RKO (cell line): ENCODE data around the gene HPCA.

Experiments
- DNase-seq: peaks from one replicate; pipeline ENCODE4 v3.0.0-alpha.2; 2016; ENCODE audit warnings: low spot score

The HPCA gene

DNA sequence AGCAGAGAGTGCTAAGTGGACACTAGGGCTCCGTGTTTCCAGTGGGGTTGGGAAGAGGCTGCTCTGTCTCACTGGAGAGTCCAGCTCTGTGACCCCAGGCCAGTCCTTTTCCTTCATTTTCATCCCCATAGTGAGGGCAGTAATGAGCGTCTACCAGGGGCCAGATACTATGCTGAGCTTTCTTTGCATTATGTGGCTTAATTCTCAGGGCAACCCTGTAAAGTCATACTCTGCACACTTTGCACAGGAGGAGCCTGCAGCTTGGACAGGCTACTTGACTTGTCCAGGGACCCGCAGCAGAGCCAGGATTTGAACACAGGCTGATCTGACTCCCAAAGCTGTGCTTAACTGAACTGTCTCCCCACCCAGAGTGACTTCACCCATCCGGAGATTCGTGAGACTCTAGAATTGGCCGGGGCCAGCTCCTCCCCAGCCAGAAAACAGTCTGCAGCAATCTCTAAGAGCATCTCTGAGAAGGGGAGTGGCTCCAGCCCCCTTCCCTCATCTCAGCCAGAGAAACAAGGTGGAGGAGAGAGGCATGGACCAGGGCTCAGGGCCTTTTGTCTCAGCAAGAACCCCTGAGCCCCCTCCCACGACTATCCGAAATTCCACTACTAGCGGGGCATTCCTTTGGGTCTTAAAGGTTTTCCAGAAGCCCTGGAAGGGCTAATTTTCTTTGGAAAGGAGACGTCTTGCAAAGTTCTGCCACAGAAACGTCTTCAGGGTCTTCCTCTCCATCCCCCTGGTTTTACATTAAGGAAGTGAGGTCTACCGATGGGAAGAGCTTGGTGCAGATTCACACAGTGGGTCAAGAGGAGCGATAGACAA is 14.7 kb upstream of the HPCA start:
- DNase-seq = no peak

DNA sequence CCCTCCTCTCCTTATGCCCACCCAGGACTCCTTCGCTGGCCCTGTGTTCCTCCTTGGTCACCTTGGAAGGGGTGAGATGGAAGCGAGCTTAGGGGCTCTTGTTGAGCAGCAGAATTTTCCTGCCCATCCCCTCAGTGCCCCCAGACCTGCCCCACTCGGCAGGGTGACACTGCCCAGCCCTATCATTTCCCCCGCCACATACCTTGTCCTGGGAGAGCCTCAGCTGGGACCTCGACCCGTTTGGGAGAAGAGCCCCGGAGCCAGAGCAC is 14.2 kb upstream of the HPCA start:
- DNase-seq = no peak

DNA sequence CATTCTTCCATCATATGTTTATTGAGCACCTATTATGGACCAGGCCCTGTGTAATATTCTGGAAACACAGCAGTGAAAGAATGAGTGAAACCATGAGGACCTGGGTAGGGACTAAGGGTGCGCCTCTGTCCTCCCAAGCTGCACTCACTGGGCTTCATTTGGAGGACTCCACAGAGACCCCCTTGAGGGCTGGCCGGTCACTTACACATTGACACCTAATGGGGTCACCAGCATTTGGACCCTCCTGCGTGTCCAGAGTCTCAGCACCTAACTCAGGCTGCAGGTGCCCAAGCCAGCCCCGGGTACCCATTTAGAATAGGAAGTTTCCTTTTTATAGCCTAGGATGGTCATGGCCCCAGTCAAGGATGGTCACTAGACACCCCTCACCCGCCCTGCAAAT is 12.8 kb upstream of the HPCA start:
- no peak for DNase-seq

DNA sequence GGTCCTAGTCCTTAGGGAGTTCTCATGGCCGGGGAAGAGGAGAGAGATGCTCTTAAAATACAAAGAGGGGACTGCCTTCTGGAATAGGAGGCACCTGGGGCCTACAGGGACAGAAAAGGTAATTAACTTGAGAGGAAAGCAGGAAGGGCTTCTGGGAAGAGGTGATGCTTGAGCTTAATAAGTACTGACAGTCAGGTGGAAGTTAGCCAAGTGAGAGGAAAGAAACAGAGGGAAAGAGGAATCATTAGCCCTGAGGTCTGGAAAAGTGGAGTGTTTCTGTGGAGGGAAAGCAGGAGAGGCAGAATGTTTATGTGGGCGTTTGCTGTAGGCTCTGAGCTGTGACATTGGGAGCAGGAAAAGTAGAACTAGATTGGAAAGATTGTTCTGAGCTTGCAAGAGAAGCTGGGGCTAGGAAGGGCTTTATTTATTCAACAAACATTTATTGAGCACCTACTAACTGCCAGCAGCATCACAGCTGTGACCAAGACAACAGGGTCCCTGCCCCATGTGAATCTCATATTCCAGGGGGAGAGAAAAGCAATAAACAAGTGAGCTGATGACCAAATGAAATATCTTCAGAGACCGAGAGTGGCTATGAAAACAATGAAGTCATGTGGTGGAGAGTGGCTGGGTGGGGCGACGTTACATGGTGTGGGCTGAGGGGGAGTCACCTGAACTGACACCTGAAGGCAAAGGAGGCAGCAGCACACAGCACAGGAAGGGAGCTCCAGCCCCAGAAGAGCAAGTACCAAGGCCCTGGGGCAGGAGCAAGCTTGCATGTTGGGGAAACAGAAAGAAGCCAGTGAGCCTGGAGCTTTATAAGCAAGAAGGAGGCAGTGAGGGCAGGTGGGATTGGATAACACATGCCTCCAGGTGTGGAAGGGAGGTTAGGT is 11.2 kb upstream of the HPCA start:
- DNase-seq = no peak

DNA sequence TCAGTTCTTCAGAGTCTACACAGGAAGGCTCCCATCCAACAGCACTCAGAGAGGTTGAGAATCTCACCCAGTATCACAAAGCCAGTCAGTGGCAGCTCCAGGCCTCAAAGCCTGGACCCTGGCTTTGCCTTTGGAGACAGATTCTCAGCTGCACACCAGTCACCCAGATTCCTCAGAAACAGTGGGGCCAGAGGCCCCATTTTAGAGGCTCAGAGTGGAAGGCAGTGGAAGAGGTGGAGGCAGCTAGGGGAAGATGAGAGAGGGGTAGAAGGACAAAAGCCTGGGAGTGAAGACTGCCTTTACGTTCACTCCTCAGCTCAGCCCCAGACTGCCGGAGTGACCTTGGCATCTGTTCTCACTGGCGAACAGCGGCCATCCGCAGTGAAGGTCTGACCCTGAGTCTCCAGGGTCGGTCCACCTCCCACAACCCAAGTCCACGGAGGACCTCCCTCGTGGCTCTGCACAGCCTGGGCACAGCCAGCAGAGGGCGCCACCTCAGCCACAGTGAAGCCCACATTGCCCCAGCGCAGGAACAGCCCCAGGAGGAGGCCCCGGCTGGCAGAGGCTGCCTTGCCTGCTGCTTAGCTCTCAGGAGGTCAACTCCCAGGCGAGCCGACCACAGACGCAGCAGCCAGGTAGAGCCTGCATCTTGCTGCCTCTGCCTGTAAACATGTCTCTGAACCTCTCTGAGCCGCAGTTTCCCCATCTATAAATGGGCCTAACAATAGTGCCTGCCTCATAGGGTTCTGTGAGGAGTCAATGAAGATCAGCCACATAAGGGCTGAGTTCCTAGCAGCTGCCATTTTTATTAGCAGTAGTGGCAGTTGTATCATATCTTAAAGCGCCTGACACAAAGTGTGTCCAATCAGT is 9.7 kb upstream of the HPCA start:
- no peak for DNase-seq

DNA sequence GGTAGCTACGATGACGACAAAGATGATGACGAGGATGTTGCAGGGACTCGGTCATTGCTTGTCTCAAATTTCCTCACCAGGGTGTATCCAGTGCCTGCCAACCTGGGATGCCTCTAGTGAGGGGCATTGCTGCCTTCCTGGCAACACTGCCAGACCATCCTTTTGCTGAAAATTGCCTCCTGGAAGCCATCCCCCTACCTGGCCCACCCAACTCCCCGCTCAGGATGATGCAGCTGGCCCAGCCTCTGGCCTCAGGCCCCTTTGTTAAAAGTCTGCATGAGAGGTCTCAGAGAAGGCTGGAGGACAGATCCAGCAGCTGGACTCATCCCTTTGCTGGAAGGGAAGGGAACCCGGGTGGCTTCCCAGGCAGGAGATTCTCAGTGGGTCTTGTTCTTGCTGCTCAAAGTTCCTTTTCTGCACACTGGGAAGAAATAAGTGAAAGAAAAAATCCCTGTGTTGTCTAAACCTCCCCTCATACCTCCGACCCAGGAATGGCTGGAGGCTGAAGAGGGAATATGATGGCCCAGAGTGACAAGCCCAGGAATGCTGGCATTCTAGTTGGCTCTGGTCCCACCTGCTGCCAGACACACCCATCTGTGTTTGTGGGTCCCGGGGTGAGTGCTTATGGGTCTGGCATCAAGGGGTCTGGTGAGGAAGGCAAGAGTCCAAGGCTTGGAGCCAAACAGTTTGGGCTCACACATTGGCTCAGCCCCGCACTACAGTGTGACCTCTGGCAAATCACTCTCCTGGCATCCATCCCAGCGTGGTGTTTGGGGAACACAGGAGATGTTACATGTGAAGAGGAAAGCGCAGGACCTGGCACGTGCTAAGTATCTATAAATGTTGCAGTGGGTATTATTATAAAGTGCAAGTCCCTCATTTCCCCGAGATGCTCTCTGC is 8.8 kb upstream of the HPCA start:
- DNase-seq = no peak

DNA sequence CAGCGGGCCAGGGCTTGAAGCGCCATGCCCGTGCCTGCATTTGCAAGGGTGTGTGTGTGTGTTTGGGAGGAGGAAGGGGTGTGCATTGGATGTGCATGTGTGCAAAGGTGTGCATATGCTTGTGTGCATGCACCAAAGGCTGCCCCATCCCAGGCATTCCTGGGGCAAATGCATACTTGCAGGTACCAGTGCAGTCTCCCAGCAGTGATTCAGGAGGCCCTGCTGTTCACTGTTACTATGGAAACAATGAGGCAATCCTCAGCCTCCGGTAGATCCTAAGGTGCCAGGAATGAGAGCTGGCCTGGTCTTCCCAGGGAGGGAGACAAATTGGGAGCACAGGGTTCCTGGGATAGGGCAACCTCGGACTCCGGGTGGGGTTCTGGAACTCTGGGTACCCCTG is 8.1 kb upstream of the HPCA start:
- peak; percentile 26 for DNase-seq

DNA sequence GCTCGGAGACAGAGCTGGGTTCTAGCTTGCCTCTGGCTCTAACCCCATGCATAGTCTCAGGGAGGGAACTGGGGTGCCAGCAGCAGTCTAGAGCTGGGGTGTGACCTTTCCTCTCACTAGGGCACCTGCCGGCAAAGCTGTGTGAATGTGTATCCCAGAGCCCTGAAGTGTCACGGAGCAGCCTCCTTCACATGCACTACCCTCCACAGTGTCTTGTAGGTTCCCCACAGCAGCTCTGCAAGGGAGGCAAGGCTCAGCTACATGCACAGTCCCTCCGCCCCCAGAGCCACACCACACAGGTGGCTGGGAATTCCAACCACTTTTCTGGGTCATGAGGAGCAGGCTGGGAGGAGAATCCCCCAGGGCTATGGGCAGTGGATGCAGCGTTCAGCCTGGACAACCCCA is 7.7 kb upstream of the HPCA start:
- DNase-seq = no peak

DNA sequence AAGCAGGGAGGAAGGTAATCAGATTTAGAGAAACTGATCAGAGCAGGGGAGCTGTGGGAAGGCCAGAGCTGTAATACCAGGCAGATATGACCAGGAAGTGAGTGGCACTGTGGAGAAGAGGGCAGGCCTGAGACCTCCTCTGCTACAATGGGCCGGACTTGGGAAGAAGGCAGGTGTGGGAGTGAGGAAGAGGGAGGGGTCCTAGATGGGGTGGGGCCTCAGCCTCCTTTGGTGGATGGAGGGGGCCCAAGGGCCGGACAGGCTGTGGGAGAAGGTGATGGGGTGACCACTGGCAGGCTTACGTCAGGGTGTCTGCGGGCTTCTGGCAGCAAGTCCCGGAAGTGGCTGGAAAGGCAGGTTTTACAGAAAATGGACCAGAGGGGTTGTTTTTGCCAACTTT is 5.0 kb upstream of the HPCA start:
- DNase-seq = no peak

DNA sequence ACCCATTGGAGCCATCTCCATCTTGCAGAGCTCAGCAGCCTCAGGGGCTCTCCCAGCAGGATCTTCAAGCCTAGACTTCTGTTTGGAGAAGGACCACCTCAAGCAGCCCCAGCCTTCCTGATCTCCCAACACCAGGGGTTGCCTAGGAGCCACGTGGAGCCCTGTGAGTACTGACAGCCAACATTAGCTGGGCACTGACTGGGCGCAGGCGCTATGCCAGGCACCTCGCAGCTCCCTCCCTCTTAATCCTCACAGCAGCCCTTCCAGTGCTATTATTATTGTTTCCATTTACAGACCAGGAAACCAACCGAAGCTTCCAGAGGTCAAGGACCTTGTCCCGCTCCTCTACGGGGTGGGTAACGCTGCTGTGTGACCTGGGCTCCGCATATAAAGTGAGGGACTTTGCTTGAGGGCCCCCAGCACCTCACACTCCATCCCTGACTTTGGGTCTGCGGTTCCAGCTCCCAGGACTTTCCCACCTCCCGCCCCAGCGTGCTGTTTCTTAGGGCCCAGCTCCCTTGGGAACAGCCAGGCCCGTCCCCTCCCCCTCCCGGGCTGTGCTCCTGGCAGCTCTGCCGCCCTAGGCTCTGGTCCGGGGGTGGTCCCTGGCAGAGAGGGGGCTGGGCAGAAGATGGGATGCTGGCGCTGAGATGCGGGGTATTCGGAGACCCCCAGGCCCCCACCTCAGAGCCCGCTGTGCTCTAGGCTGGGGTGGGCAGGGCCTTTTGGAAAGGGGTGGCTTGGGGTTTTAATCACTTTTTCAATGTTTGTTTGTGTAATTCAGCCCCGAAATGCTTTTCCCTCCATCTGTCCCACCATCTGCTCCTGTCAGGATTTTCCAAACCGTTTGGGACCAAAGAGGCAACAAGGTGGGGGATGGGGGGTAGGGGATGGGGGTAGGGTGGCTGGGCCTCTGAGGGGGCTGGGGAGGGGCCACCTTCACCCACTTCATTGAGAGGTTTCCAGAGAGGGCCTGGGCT is 4.1 kb upstream of the HPCA start:
- DNase-seq = no peak

DNA sequence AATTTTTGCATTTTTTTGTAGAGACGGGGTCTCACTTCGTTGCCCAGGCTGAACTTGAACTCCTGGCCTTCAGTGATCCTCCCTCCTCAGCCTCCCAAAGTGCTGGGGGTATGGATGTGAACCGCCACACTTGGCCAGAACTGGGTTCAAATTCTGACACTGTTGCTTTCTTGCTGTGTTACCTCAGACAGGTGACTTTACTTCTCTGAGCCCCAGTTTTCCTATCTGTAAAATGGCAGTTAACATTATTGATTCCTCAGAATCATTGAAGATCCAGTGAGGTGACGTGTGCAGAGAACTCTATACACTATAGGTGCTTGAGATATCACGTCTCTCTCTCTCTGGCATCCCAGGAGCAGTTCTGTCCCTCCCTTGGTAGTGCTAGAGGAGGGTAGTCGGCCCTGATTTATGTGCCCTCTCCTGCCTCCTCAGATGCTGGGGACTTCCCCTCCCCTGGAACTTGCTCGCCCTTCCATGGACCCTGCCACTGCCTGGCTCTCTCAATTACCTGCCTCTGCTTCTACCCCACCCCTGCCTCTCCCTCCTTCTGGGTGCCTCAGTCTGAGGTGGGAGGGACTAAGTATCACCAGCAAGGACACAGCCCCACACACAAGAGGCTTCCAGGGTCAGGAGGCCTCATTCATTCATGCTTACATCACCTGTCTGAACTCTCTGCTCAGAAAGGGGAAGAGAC is 2.8 kb upstream of the HPCA start:
- DNase-seq = no peak

DNA sequence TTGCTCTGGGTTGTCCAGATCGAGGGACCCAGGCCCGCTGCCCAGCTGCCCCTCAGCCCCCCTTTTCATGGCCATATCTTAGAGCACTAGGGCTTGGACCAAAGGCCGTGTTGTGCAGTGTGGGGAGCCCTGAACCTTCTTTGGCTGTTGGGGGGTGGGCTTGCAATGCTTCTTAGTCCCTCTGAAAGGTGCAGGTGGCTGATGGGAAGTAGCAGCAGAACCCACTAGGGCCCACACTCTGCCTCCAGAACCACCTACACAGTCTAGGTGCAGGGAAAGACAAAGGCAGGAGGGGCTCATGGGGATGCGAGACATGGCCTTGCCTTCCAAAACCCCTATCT is 2.3 kb upstream of the HPCA start:
- DNase-seq = no peak

DNA sequence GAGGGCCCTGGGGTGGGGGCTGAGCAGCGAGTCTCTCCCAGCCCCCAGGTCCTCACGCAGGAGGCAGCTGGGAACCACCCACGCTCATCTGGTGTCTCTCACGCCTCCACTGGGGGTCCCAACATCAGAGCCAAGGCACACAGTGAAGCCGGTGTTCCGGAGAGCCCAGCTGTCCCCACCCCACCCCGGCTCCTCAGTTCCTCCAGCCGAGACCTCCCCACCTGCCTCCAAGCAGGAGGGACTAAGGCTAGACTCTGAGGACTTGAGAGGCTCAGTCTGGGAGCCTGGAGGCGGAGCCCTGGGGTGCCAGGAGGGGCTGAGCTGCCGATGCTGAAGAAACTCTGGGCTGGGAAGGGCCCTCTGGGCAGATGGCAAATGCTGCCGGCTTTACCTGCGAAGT is 1.6 kb upstream of the HPCA start:
- DNase-seq = no peak

DNA sequence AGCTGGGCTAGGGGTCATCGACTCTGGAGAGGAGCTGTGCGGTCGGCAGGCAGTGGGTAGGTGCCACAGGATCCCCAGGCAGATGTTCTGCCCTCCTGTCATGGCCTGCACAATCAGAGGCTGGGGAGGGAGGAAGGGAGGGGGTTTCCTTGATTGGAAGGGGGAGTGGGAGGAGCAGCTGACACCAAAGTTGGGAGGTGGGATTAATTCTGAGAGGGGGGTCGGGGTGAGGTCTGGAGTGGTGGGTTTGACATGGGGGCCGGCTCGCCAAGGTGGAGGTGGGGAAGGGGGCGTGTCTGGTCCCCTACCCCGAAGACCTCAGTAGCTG is 651 bp upstream of the HPCA start:
- no peak for DNase-seq

DNA sequence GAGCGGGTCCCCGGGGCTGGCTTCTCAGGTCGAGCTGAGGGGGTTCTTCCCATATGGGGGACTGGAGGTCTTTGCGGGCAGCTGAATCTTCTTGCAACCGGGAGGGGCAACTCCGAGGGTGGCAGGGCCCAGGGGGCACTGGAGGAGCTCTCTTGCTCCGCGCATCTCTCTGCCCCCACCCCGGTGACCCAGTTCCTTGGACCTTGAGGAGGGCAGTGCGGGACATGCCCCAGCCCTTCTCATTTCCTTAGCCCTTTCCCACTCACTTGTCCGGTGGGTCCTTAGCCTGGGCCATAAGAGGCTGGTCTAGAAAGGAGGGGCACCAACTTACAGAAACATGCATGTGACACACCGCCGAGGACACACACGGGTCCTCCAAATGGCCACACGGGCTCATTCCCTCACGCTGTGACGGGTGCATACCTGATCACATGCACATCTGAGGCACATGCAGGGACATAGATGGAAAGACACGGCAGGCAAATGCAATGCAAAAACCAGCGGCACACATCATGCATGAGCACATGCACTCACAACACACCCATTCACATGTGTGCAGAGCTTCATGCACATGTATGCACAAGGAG is 630 bp downstream of the HPCA start:
- no peak for DNase-seq

DNA sequence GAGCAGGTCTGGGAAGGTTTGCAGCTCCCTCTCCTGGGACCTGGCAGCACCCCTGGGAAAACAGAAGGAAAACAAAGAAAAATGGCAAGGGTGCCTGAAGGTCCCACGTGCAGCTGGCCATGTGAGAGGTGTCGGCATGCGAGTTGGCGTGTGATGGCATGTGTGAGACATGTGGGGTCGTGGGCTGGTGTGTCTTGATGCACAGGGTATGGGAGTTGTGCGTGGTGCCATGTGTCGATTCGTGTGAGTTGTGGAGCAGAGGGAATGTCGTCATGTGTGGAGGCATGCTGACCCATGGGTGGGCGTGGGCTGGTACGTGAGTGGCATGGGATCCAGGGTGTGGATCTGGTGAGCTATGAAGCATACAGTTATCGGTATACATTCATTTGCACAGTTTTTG is 1.3 kb downstream of the HPCA start:
- no peak for DNase-seq

DNA sequence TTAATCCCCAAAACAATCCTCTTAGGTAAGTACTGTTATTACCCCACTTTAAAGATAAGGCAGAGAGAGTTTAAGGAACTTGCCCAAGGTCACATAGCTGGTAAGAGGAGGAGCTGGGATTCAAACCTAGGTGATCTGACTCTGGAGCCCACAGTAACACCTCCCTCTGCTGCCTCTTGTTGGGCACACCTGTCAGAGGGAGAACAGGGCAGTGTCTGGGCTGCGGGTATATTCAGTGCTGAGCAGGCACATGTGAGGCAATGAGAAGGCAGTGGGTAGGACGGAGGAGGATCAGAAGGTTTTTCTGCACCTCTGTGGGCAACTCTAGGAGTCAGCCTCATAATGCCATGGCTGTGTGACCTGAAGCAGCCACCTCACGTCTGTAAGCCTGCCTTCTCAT is 1.8 kb downstream of the HPCA start:
- no peak for DNase-seq

DNA sequence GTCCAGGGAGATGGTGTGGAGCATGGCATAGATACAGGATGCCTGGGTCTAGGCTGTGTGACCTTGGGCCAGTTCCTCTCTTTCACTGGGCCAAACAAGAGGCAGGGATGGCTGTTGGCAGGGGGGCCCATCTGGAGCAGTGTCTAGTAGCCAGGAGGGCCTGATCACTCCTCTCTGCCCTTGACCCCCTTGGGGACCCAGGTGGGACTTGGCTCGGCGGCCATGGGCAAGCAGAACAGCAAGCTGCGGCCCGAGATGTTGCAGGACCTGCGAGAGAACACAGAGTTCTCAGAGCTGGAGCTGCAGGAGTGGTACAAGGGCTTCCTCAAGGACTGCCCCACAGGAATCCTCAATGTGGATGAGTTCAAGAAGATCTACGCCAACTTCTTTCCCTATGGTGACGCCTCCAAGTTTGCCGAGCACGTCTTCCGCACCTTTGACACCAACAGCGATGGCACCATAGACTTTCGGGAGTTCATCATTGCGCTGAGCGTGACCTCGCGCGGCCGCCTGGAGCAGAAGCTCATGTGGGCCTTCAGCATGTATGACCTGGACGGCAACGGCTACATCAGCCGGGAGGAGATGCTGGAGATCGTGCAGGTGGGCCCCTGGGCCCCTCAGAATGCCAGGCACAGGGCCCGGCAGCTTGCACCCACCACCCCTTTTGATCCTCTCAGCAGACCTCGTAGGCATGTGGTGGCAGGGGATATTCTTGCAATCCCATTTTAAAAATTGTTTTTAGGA is 2.6 kb downstream of the HPCA start:
- no peak for DNase-seq

DNA sequence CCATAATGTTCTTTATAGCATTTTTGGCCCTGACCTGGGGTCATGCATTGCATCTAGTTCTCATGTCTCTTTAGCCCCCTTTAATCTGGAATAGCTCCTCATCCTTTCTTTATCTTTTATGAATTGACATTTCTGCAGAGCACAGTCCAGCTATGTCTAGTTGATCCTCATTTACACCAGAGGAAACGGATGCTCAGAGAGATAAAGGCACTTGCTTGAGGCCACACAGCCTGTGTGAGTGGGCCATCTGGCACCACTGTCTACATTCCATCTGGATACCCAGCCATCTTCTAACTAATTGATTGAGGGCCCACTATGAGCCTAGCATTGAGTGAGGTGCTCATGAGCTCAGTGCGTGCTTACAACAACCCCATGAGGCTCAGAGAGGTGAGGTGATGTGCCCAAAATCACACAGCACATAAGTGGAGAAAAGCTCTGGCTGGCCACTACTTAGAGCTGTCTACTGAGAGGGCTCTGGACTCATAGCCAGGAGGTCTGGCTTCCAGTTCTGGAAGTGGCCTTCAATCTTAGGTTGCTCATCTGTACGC is 3.5 kb downstream of the HPCA start:
- DNase-seq = peak; percentile 51
